Neural progenitor cell (in vitro differentiated cells): Measurements from ENCODE around the gene SERPIND1. TPM values are rescaled to one million over a fixed set of nuclear protein-coding genes. Genes with fewer than 3 reads are reported as not detected.

Experiments used
- DNase-seq: peaks from one replicate; pipeline ENCODE4 v3.0.0-alpha.2; 2016; ENCODE audit warnings: low spot score
- H2AFZ ChIP-seq: fragments of 200-600 bp; sonication (generic); replicated peaks from 2 replicates; pipeline ENCODE4 v1.6.1; 2016; ENCODE audit warnings: antibody characterized with exemption
- H3F3A ChIP-seq: fragments of 200-600 bp; sonication (generic); 2 replicates; pipeline ENCODE4 v1.6.1; 2016; ENCODE audit warnings: antibody characterized with exemption, low read depth
- H3K27ac ChIP-seq: fragments of 200-600 bp; sonication (generic); 2 replicates; pipeline ENCODE4 v1.5.1; 2016; ENCODE audit warnings: mild to moderate bottlenecking
- H3K27me3 ChIP-seq: fragments of 200-600 bp; sonication (generic); 2 replicates; pipeline ENCODE4 v1.6.1; 2016; ENCODE audit warnings: mild to moderate bottlenecking, moderate library complexity
- H3K36me3 ChIP-seq: fragments of 200-600 bp; sonication (generic); 2 replicates; pipeline ENCODE4 v1.5.1; 2016
- H3K4me1 ChIP-seq: fragments of 200-600 bp; sonication (generic); 2 replicates; pipeline ENCODE4 v1.6.1; 2016; ENCODE audit warnings: mixed run types
- H3K4me2 ChIP-seq: fragments of 200-600 bp; sonication (generic); 2 replicates; pipeline ENCODE4 v1.6.1; 2016
- H3K4me3 ChIP-seq: fragments of 200-600 bp; sonication (generic); 2 replicates; pipeline ENCODE4 v1.5.1; 2016
- H3K79me2 ChIP-seq: fragments of 200-600 bp; sonication (generic); 2 replicates; pipeline ENCODE4 v1.6.1; 2016; ENCODE audit warnings: low read depth
- H3K9ac ChIP-seq: fragments of 200-600 bp; sonication (generic); 2 replicates; pipeline ENCODE4 v1.6.1; 2016
- H3K9me3 ChIP-seq: fragments of 200-600 bp; sonication (generic); 2 replicates; pipeline ENCODE4 v1.5.1; 2016; ENCODE audit warnings: low read depth
- H4K20me1 ChIP-seq: fragments of 200-600 bp; sonication (generic); 2 replicates; pipeline ENCODE4 v1.6.1; 2016; ENCODE audit warnings: low read depth
- H3K27ac Mint-ChIP-seq: 3 replicates; pipeline ENCODE4 v1.8.0; 2021; ENCODE audit warnings: mixed read lengths
- H3K27me3 Mint-ChIP-seq: 2 replicates; pipeline ENCODE4 v1.8.0; 2022; ENCODE audit warnings: low read depth, mild to moderate bottlenecking, inconsistent platforms, moderate library complexity, mixed read lengths; ENCODE audit not compliant: insufficient read depth
- H3K36me3 Mint-ChIP-seq: 3 replicates; pipeline ENCODE4 v1.8.0; 2021; ENCODE audit warnings: mixed read lengths
- H3K4me1 Mint-ChIP-seq: 3 replicates; pipeline ENCODE4 v1.8.0; 2021; ENCODE audit warnings: mixed read lengths
- H3K4me3 Mint-ChIP-seq: 3 replicates; pipeline ENCODE4 v1.8.0; 2021; ENCODE audit warnings: mild to moderate bottlenecking, moderate library complexity, mixed read lengths
- H3K9me3 Mint-ChIP-seq: 3 replicates; pipeline ENCODE4 v1.8.0; 2020; ENCODE audit warnings: mixed read lengths
- EZH2 ChIP-seq: fragments of 200-600 bp; sonication (generic); IDR thresholded peaks from 2 replicates; pipeline ENCODE4 v1.6.1; 2017; ENCODE audit warnings: antibody characterized with exemption, mild to moderate bottlenecking, moderate library complexity
- EZH2phosphoT487 ChIP-seq: fragments of 200-600 bp; sonication (generic); IDR thresholded peaks from 2 replicates; pipeline ENCODE4 v1.6.1; 2017; ENCODE audit warnings: antibody characterized with exemption
- total RNA-seq: library from RNA; depleted of rRNA; stranded (reverse); fragments of >200 nt; gene quantifications from 2 replicates; pipeline ENCODE4 v1.2.3, GENCODE V29; 2015; ENCODE audit warnings: low replicate concordance
- TF ChIP-seq, protein P1 (sequence below): fragments of 200-600 bp; sonication (generic); IDR thresholded peaks from 2 replicates; pipeline ENCODE4 v1.5.1; 2017; ENCODE audit warnings: antibody characterized with exemption, mild to moderate bottlenecking

Gene SERPIND1
- total RNA-seq, 1 donor from 2014 or later = not detected

- H3K4me1 ChIP-seq = peaks cover 6% of the 10 kb centered on the region
- Mint-ChIP-seq H3K36me3 (peaks cover 10% of the 10 kb centered on the region), H3K27me3 (peaks cover 2% of the 10 kb centered on the region)
Measured at GRCh38 chr22:20774882-20775281, 969 bp downstream of the SERPIND1 start.

GRCh38 chr22:20775342-20775895 is 1.5 kb downstream of the SERPIND1 start:
- H4K20me1 ChIP-seq = no peaks in the 10 kb centered on the region
- no peak overlapping the region for H3K4me2 ChIP-seq
- no peak for DNase-seq
- no peaks in the 10 kb centered on the region for H3F3A ChIP-seq
- Mint-ChIP-seq H3K4me3 (no peak overlapping the region), H3K9me3 (no peaks in the 10 kb centered on the region), H3K36me3 (peaks cover 10% of the 10 kb centered on the region), H3K4me1 (peaks cover 5% of the 10 kb centered on the region), H3K27ac (no peak overlapping the region), H3K27me3 (peaks cover 2% of the 10 kb centered on the region)
- H3K4me1 ChIP-seq = peaks cover 6% of the 10 kb centered on the region
- no peak overlapping the region for H3K27ac ChIP-seq
- no peak overlapping the region for H3K4me3 ChIP-seq
- H3K27me3 ChIP-seq = no peaks in the 10 kb centered on the region
- H3K36me3 ChIP-seq = no peaks in the 10 kb centered on the region
- no peaks in the 10 kb centered on the region for H3K79me2 ChIP-seq
- no peaks in the 10 kb centered on the region for H3K9me3 ChIP-seq
- no peak overlapping the region for H2AFZ ChIP-seq
- TF ChIP-seq, protein P1, sequence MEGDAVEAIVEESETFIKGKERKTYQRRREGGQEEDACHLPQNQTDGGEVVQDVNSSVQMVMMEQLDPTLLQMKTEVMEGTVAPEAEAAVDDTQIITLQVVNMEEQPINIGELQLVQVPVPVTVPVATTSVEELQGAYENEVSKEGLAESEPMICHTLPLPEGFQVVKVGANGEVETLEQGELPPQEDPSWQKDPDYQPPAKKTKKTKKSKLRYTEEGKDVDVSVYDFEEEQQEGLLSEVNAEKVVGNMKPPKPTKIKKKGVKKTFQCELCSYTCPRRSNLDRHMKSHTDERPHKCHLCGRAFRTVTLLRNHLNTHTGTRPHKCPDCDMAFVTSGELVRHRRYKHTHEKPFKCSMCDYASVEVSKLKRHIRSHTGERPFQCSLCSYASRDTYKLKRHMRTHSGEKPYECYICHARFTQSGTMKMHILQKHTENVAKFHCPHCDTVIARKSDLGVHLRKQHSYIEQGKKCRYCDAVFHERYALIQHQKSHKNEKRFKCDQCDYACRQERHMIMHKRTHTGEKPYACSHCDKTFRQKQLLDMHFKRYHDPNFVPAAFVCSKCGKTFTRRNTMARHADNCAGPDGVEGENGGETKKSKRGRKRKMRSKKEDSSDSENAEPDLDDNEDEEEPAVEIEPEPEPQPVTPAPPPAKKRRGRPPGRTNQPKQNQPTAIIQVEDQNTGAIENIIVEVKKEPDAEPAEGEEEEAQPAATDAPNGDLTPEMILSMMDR = no peak
- no peak for TF ChIP-seq EZH2phosphoT487
- TF ChIP-seq EZH2 = no peak
- H3K9ac ChIP-seq = no peak overlapping the region

More at GRCh38 chr22:20774882-20775281, 969 bp downstream of the SERPIND1 start:
- Histone ChIP-seq H3K27ac (no peak overlapping the region), H3K36me3 (no peaks in the 10 kb centered on the region), H4K20me1 (no peaks in the 10 kb centered on the region), H2AFZ (no peak overlapping the region), H3K4me3 (no peak overlapping the region), H3K4me2 (no peak overlapping the region), H3K9ac (no peak overlapping the region), H3F3A (no peaks in the 10 kb centered on the region), H3K27me3 (no peaks in the 10 kb centered on the region), H3K9me3 (no peaks in the 10 kb centered on the region), H3K79me2 (no peaks in the 10 kb centered on the region)
- Mint-ChIP-seq H3K4me1 (peaks cover 5% of the 10 kb centered on the region), H3K27ac (no peak overlapping the region), H3K9me3 (no peaks in the 10 kb centered on the region), H3K4me3 (no peak overlapping the region)
- TF ChIP-seq EZH2 (no peak), EZH2phosphoT487 (no peak)
- TF ChIP-seq, protein P1 = no peak
- DNase-seq = no peak

DNA sequence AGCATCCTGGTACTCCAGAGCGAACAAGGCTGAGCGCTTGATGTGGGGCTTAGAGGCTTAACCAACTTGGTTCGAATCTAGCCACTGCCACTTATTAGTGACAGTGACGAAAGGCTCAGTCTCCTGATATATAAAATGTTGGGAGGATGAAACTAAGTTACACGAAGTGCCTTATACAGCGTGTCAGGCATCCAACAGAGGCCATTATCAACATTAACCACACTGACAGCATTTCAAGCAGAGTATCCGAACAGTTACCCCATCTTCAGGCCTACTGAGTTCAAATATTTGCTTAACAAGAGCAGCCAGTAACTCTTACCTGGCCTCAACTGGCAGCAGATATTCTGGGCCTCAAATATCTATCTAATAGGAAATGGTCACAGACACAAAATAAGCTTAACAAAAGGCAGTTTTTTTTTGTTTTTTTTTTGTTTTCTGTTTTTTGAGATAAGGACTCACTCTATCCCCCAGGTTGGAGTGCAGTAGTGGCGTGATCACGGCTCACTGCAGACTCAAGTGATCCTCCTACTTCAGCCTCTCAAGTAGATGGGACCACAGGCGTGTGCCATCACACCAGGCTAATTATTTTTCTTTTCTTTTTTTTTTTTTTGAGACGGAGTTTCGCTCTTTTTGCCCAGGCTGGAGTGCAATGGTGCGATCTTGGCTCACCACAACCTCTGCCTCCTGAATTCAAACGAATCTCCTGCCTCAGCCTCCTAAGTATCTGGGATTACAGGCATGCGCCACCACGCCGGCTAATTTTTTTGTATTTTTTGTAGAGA is 2.9 kb downstream of the SERPIND1 start:
- TF ChIP-seq, protein P1 = no peak
- no peak for TF ChIP-seq EZH2phosphoT487
- no peak for TF ChIP-seq EZH2
- H4K20me1 ChIP-seq = no peaks in the 10 kb centered on the region
- H3K36me3 Mint-ChIP-seq = peaks cover 10% of the 10 kb centered on the region
- H3K79me2 ChIP-seq = no peaks in the 10 kb centered on the region
- H3K4me3 Mint-ChIP-seq = no peak overlapping the region
- DNase-seq = no peak
- no peaks in the 10 kb centered on the region for H3K9me3 Mint-ChIP-seq
- H3K27ac ChIP-seq = no peak overlapping the region
- peaks cover 5% of the 10 kb centered on the region for H3K4me1 Mint-ChIP-seq
- H3K9me3 ChIP-seq = no peaks in the 10 kb centered on the region
- peaks cover 6% of the 10 kb centered on the region for H3K4me1 ChIP-seq
- H3K9ac ChIP-seq = no peak overlapping the region
- no peaks in the 10 kb centered on the region for H3K36me3 ChIP-seq
- H3K27ac Mint-ChIP-seq = no peak overlapping the region
- H3K27me3 ChIP-seq = no peaks in the 10 kb centered on the region
- H3F3A ChIP-seq = no peaks in the 10 kb centered on the region
- H3K4me3 ChIP-seq = no peak overlapping the region
- no peak overlapping the region for H3K4me2 ChIP-seq
- H3K27me3 Mint-ChIP-seq = peaks cover 2% of the 10 kb centered on the region
- H2AFZ ChIP-seq = no peak overlapping the region
